Caki2 (cell line): Measurements from ENCODE around the gene ODC1. TPM values are rescaled to one million over a fixed set of nuclear protein-coding genes. Genes with fewer than 3 reads are reported as not detected.

ENCODE experiments used
- DNase-seq: peaks from one replicate; pipeline ENCODE4 v3.0.0-alpha.2; 2015; ENCODE audit warnings: low read depth
- in situ Hi-C: cut with HindIII; loops from 2 replicates; pipeline ENCODE4 v1.10.0; 2016; ENCODE audit warnings: low sequenced_read_pairs, low pct_unique_long_range_greater_than_20kb, mixed read lengths
- total RNA-seq: library from RNA; depleted of rRNA; stranded (reverse); fragments of >200 nt; shearing (Covaris generic); gene quantifications from 2 replicates; pipeline ENCODE4 v1.2.3, GENCODE V29; 2014; ENCODE audit warnings: low replicate concordance; rRNA removed

The ODC1 gene
- total RNA-seq, 1 experiment from 2014 or later: 233 TPM

- DNase-seq: no peak
- in situ Hi-C loops: no loop called here
Observed at GRCh38 chr2:10398496-10398895, 49.6 kb downstream of the ODC1 start.

DNA sequence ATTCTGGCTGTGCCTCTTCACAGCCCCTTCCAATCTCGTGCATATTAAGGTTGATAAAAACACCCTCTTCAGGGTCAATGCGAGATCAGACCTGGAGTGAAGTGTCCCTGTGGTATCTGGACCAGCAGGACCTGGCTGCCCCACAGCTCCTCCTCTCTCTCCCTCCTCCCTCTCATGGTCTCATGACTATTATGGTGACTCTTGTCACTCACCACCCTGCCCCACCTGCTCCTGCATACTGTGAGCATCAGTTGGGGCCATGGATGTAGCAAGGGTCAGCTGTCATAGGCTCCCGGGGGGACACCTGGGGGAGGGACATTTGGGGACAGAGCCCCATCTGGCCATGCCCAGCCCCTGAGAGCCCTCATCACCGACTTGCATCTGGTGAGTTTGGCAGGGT lies 50.2 kb downstream of the ODC1 start:
- no peak for DNase-seq
- in situ Hi-C loops: no loop called here

DNA sequence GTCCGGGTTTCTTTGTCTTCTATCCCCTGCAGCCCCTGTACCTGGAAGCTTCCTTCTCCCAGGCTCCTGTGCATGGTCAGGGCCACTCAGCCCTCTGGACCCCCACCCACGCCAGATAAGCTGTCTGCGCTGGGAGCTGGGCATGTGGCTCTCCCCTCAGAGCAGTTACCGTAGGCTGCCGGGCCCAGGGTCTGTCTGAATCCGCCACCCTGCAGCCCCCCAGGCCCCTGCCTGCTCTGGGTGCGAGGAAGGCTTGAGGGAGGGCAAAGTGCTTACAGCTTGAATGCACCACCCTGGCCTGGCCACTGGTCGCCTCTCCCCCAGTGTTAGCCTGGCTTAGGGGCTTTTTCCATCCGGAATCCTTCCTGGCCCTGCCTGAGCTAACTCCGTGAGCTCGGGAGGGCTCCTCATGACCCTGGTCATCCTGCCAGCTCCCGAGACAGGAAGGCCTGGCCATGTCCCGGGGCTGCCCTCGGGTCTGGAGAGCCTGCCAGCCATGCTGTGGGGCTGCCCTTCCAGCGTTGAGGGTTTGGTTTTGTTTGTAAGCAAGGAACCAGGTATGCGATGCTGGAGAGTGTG lies 50.7 kb downstream of the ODC1 start:
- in situ Hi-C loops: no loop called here
- DNase-seq: no peak

DNA sequence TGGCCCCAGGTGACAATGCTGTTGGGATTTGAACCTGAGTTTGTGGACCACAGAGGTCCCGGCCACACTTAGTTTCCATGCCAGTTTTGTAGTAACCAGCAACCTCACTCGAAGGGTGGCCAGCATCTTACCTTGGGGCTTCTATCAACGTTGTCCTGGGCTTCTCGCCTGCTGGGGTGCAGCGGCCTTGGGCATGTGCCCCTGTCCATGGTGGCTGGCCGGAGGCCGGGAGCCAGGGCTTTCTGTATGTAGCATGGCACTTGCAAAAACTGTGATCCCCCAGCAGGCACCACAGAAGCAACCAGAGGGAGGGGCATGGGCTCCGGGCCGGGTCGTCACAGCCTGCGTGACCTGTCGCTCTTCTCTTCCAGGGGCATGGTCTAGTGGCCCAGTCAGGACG lies 51.7 kb downstream of the ODC1 start:
- no peak for DNase-seq
- in situ Hi-C loops: no loop called here

DNA sequence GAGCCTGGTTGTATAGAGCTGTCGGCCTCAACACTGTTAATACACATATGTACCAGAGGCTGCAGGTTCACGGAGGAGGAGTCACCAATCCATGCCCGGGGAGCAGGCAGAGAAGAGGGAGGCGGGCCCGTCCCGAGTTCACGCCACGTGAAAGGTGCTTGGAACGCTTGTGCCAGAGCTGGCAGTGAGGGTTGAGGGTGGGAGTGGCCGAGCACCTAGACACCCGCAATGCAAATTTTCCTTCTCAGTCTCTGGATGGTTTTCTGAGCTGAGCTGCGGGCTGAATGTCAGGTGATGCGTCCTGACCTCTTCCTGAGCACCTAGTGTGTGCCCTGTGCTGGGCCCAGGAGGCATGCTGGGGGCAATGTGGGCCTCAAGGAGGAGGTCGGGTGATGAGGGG lies 52.2 kb downstream of the ODC1 start:
- DNase-seq: no peak
- in situ Hi-C loops: no loop called here

DNA sequence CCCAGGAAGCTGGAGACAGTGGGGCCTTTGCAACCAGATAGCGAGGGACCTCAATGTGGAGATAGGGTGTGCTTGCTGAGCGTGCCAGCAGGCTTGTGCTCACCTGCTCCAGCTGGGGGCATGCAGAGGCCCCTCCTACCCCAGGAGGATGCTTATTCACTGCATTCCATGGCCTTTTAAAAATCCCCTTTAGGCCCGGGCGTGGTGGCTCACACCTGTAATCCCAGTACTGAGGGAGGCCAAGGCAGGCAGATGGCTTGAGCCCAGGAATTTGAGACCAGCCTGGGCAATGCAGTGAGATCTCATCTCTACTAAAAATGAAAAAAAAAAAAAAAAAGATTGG lies 54.5 kb downstream of the ODC1 start:
- DNase-seq: no peak
- in situ Hi-C loops: no loop called here

GRCh38 chr2:10392951-10393639 lies 55.0 kb downstream of the ODC1 start:
- no peak for DNase-seq
- in situ Hi-C loops: no loop called here

DNA sequence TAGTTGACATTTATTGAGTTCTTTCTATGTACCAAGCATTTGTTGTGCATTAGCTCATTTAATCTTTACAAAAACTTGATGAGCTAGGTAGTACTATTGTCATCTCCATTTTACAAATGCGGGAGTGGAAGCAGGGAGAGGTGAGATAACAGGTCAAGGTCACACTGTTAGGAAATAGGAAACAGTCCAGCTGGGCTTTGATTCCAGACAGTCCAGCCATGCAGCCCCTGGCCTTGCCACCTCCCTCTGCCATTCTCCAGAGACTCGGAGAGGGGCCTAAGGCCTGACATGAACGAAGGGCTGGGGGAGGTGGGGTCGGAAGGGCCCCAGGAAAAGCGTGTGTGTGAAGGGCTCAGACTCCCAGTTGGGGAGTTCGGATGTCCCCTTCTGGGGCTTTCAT lies 55.6 kb downstream of the ODC1 start:
- in situ Hi-C loops: no loop called here
- no peak for DNase-seq

- in situ Hi-C loops: no loop called here
Observed at GRCh38 chr2:10392100-10392499, 56.0 kb downstream of the ODC1 start.

GRCh38 chr2:10390369-10390801 lies 57.7 kb downstream of the ODC1 start:
- in situ Hi-C loops: no loop called here
- no peak for DNase-seq

More at GRCh38 chr2:10392100-10392499, 56.0 kb downstream of the ODC1 start:
- DNase-seq: no peak

Other genes starting within 250 kb of the ODC1 start
- gene HPCAL1, start 145.4 kb downstream of the ODC1 start, total RNA-seq: 92.0 and 165 TPM in 2 replicates
- 16.3 and 26.3 TPM in 2 replicates for gene NOL10, start 241.6 kb upstream of the ODC1 start, total RNA-seq